ENCODE measurements around the gene MIB2. TPM values are rescaled to one million over a fixed set of nuclear protein-coding genes. Genes with fewer than 3 reads are reported as not detected.

Gene MIB2
- total RNA-seq, 2 experiments from 2014 or later: 37.1 TPM

GRCh38 chr1:1605724-1606123 is 9.6 kb upstream of the MIB2 start:
- POLR2A ChIA-PET: no interaction called here

GRCh38 chr1:1606232-1606631 is 9.1 kb upstream of the MIB2 start:
- no peak overlapping the region for H3K4me3 Mint-ChIP-seq
- no peak overlapping the region for H3K27ac Mint-ChIP-seq
- ATAC-seq: no peak
- intact Hi-C loops (cut with DNase I, micrococcal nuclease): no loop called here
- peaks cover 11% of the 10 kb centered on the region for H3K4me1 Mint-ChIP-seq
- no peaks in the 10 kb centered on the region for H3K9me3 Mint-ChIP-seq (ENCODE audit: low read depth)
- no peaks in the 10 kb centered on the region for H3K27me3 Mint-ChIP-seq
- no peaks in the 10 kb centered on the region for H3K36me3 Mint-ChIP-seq (ENCODE audit: low read depth)
- no peak for DNase-seq
- ChIA-PET POLR2A (no interaction called here), CTCF (interaction anchor here (1.0 kb wide), 1 partner anchor 8 kb away, joined by 3 read pairs; no protein-coding TSS in a partner anchor)

More at GRCh38 chr1:1605724-1606123, 9.6 kb upstream of the MIB2 start:
- Mint-ChIP-seq H3K4me3 (no peak overlapping the region), H3K4me1 (peaks cover 11% of the 10 kb centered on the region), H3K36me3 (ENCODE audit: low read depth) (no peaks in the 10 kb centered on the region), H3K27ac (no peak overlapping the region), H3K9me3 (ENCODE audit: low read depth) (no peaks in the 10 kb centered on the region), H3K27me3 (no peaks in the 10 kb centered on the region)
- DNase-seq (no peak), ATAC-seq (no peak)
- CTCF ChIA-PET: no interaction called here
- intact Hi-C loops (cut with DNase I, micrococcal nuclease): no loop called here

- ATAC-seq (no peak), DNase-seq (no peak)
- H3K27ac Mint-ChIP-seq: no peak overlapping the region
- H3K9me3 Mint-ChIP-seq (ENCODE audit: low read depth): no peaks in the 10 kb centered on the region
- H3K36me3 Mint-ChIP-seq (ENCODE audit: low read depth): peaks cover 12% of the 10 kb centered on the region
- no peak overlapping the region for H3K4me3 Mint-ChIP-seq
- ChIA-PET CTCF (interaction anchor here (1.0 to 1.2 kb wide), 2 partner anchors 50 to 211 kb away, joined by 3 read pairs; partner anchors contain the start of gene CCNL2), POLR2A (no interaction called here)
- intact Hi-C loops (cut with DNase I, micrococcal nuclease): loop anchor here in 1 of 2 experiments (10.0 kb wide), 1 partner anchor 335 kb away; the partner anchor contains the start of gene UBE2J2
- no peaks in the 10 kb centered on the region for H3K27me3 Mint-ChIP-seq
- peaks cover 27% of the 10 kb centered on the region for H3K4me1 Mint-ChIP-seq
These were observed 5.3 kb upstream of the MIB2 start for GRCh38 chr1:1609822-1610485.

GRCh38 chr1:1610796-1611195 is 4.5 kb upstream of the MIB2 start:
- H3K27ac Mint-ChIP-seq: no peak overlapping the region
- no peak overlapping the region for H3K4me3 Mint-ChIP-seq
- no peaks in the 10 kb centered on the region for H3K27me3 Mint-ChIP-seq
- ATAC-seq (no peak), DNase-seq (no peak)
- H3K4me1 Mint-ChIP-seq: peaks cover 27% of the 10 kb centered on the region
- intact Hi-C loops (cut with DNase I, micrococcal nuclease): loop anchor here in 1 of 2 experiments (10.0 kb wide), 1 partner anchor 336 kb away; the partner anchor contains the start of gene UBE2J2
- CTCF ChIA-PET: interaction anchor here (1.2 kb wide), 1 partner anchor 51 kb away, joined by 3 read pairs; no protein-coding TSS in a partner anchor
- peaks cover 12% of the 10 kb centered on the region for H3K36me3 Mint-ChIP-seq (ENCODE audit: low read depth)
- POLR2A ChIA-PET: no interaction called here
- no peaks in the 10 kb centered on the region for H3K9me3 Mint-ChIP-seq (ENCODE audit: low read depth)

- no peak for DNase-seq
- POLR2A ChIA-PET: no interaction called here
- Mint-ChIP-seq H3K27me3 (no peaks in the 10 kb centered on the region), H3K4me3 (no peak overlapping the region), H3K4me1 (peaks cover 24% of the 10 kb centered on the region), H3K9me3 (ENCODE audit: low read depth) (no peaks in the 10 kb centered on the region), H3K27ac (peak overlapping the region; percentile 20), H3K36me3 (ENCODE audit: low read depth) (peaks cover 12% of the 10 kb centered on the region)
- no peak for ATAC-seq
- intact Hi-C loops (cut with DNase I, micrococcal nuclease): loop anchor here in 1 of 2 experiments (10.0 kb wide), 1 partner anchor 337 kb away; the partner anchor contains the start of gene UBE2J2
- CTCF ChIA-PET: no interaction called here
These were observed 3.2 kb upstream of the MIB2 start for GRCh38 chr1:1612104-1612400.

- Mint-ChIP-seq H3K4me1 (peaks cover 24% of the 10 kb centered on the region), H3K9me3 (ENCODE audit: low read depth) (no peaks in the 10 kb centered on the region), H3K36me3 (ENCODE audit: low read depth) (peaks cover 12% of the 10 kb centered on the region), H3K27me3 (no peaks in the 10 kb centered on the region), H3K4me3 (peak overlapping the region; percentile 96), H3K27ac (peak overlapping the region; percentile 95)
- no peak for DNase-seq
- ChIA-PET POLR2A (interaction anchor here (1.0 to 3.0 kb wide), 2 partner anchors 16 to 42 kb away, joined by 4 to 17 read pairs; no protein-coding TSS in a partner anchor), CTCF (interaction anchor here (0.6 to 1.1 kb wide), 4 partner anchors 15 to 36 kb away, joined by 3 to 4 read pairs (median 3); no protein-coding TSS in a partner anchor)
- intact Hi-C loops (cut with DNase I, micrococcal nuclease): loop anchor here in 1 of 2 experiments (1.0 to 10.0 kb wide), 4 partner anchors 13 to 799 kb away; partner anchors contain the start of genes FNDC10, PEX10 and UBE2J2
- no peak for ATAC-seq
These were observed 1.7 kb upstream of the MIB2 start for GRCh38 chr1:1613509-1614082.

GRCh38 chr1:1614204-1614953 is 921 bp upstream of the MIB2 start:
- ChIA-PET POLR2A (interaction anchor here (0.6 to 3.0 kb wide), 4 partner anchors 15 to 912 kb away, joined by 3 to 17 read pairs (median 4); no protein-coding TSS in a partner anchor), CTCF (interaction anchor here (0.5 to 1.5 kb wide), 8 partner anchors 14 to 143 kb away, joined by 3 to 5 read pairs (median 3); no protein-coding TSS in a partner anchor)
- DNase-seq: peak; percentile 81
- H3K4me3 Mint-ChIP-seq: peak overlapping the region; percentile 96
- intact Hi-C loops (cut with DNase I, micrococcal nuclease): loop anchor here in 1 of 2 experiments (1.0 to 10.0 kb wide), 4 partner anchors 14 to 798 kb away; partner anchors contain the start of genes FNDC10, PEX10 and UBE2J2
- no peaks in the 10 kb centered on the region for H3K9me3 Mint-ChIP-seq (ENCODE audit: low read depth)
- peaks cover 12% of the 10 kb centered on the region for H3K36me3 Mint-ChIP-seq (ENCODE audit: low read depth)
- peaks cover 24% of the 10 kb centered on the region for H3K4me1 Mint-ChIP-seq
- H3K27me3 Mint-ChIP-seq: no peaks in the 10 kb centered on the region
- peak overlapping the region; percentile 95 for H3K27ac Mint-ChIP-seq
- peak; percentile 20 for ATAC-seq

- Mint-ChIP-seq H3K36me3 (ENCODE audit: low read depth) (peaks cover 12% of the 10 kb centered on the region), H3K4me3 (peak overlapping the region; percentile 96), H3K27me3 (no peaks in the 10 kb centered on the region), H3K9me3 (ENCODE audit: low read depth) (no peaks in the 10 kb centered on the region), H3K27ac (peak overlapping the region; percentile 95), H3K4me1 (peaks cover 24% of the 10 kb centered on the region)
- DNase-seq (no peak), ATAC-seq (no peak)
- ChIA-PET POLR2A (interaction anchor here (0.7 to 3.0 kb wide), 2 partner anchors 14 to 912 kb away, joined by 3 to 17 read pairs; no protein-coding TSS in a partner anchor), CTCF (interaction anchor here (1.0 to 1.5 kb wide), 4 partner anchors 14 to 144 kb away, joined by 3 to 5 read pairs (median 4); no protein-coding TSS in a partner anchor)
- intact Hi-C loops (cut with DNase I, micrococcal nuclease): loop anchor here (1.0 to 10.0 kb wide), 18 partner anchors 15 to 798 kb away; partner anchors contain the start of genes SSU72 (in 2 of the 2), ATAD3A (in 1 of the 2), ATAD3B (in 1 of the 2) and AURKAIP1 (in 1 of the 2)
These were observed 395 bp upstream of the MIB2 start for GRCh38 chr1:1614954-1615255.

- CTCF ChIA-PET: interaction anchor here (1.4 kb wide), 1 partner anchor 13 kb away, joined by 5 read pairs; no protein-coding TSS in a partner anchor
- H3K9me3 Mint-ChIP-seq (ENCODE audit: low read depth): no peaks in the 10 kb centered on the region
- H3K27me3 Mint-ChIP-seq: no peaks in the 10 kb centered on the region
- H3K36me3 Mint-ChIP-seq (ENCODE audit: low read depth): peaks cover 12% of the 10 kb centered on the region
- H3K27ac Mint-ChIP-seq: peak overlapping the region; percentile 75
- ATAC-seq: peak; percentile 8
- peak; percentile 65 for DNase-seq
- POLR2A ChIA-PET: interaction anchor here (3.0 kb wide), 1 partner anchor 13 kb away, joined by 17 read pairs; no protein-coding TSS in a partner anchor
- peaks cover 24% of the 10 kb centered on the region for H3K4me1 Mint-ChIP-seq
- H3K4me3 Mint-ChIP-seq: peak overlapping the region; percentile 96
- intact Hi-C loops (cut with DNase I, micrococcal nuclease): loop anchor here in 1 of 2 experiments (10.0 kb wide), 1 partner anchor 341 kb away; the partner anchor contains the start of gene UBE2J2
These were observed 918 bp downstream of the MIB2 start for GRCh38 chr1:1616045-1616790.

GRCh38 chr1:1616838-1617237 is 1.5 kb downstream of the MIB2 start:
- no peak overlapping the region for H3K27ac Mint-ChIP-seq
- POLR2A ChIA-PET: no interaction called here
- no peaks in the 10 kb centered on the region for H3K9me3 Mint-ChIP-seq (ENCODE audit: low read depth)
- peaks cover 24% of the 10 kb centered on the region for H3K4me1 Mint-ChIP-seq
- CTCF ChIA-PET: interaction anchor here (0.6 to 1.4 kb wide), 2 partner anchors 13 to 232 kb away, joined by 3 to 5 read pairs; no protein-coding TSS in a partner anchor
- intact Hi-C loops (cut with DNase I, micrococcal nuclease): loop anchor here in 1 of 2 experiments (10.0 kb wide), 1 partner anchor 342 kb away; the partner anchor contains the start of gene UBE2J2
- H3K4me3 Mint-ChIP-seq: peak overlapping the region; percentile 75
- peaks cover 12% of the 10 kb centered on the region for H3K36me3 Mint-ChIP-seq (ENCODE audit: low read depth)
- DNase-seq: no peak
- ATAC-seq: no peak
- H3K27me3 Mint-ChIP-seq: no peaks in the 10 kb centered on the region

Data from activated CD4-positive, alpha-beta T cell treated with anti-CD3 and anti-CD28 coated beads for 36 hours (primary cell).